KOPT-K1 (cell line): ENCODE measurements around the gene TPI1.

Source experiments
- H3K27ac ChIP-seq: fragments of 200-600 bp; sonication (generic); 2 replicates; pipeline ENCODE4 v1.5.1; 2016; ENCODE audit warnings: antibody characterized with exemption, mild to moderate bottlenecking, low read depth, low read length; ENCODE audit not compliant: poor library complexity, severe bottlenecking
- H3K36me3 ChIP-seq: fragments of 200-600 bp; sonication (generic); 2 replicates; pipeline ENCODE4 v1.5.1; 2017; ENCODE audit warnings: antibody characterized with exemption, mild to moderate bottlenecking, low read length, moderate library complexity; ENCODE audit not compliant: insufficient read depth
- H3K9me3 ChIP-seq: fragments of 200-600 bp; sonication (generic); 2 replicates; pipeline ENCODE4 v1.5.1; 2017; ENCODE audit warnings: antibody characterized with exemption, low read length, mild to moderate bottlenecking; ENCODE audit not compliant: insufficient read depth, poor library complexity, severe bottlenecking

The TPI1 gene

DNA sequence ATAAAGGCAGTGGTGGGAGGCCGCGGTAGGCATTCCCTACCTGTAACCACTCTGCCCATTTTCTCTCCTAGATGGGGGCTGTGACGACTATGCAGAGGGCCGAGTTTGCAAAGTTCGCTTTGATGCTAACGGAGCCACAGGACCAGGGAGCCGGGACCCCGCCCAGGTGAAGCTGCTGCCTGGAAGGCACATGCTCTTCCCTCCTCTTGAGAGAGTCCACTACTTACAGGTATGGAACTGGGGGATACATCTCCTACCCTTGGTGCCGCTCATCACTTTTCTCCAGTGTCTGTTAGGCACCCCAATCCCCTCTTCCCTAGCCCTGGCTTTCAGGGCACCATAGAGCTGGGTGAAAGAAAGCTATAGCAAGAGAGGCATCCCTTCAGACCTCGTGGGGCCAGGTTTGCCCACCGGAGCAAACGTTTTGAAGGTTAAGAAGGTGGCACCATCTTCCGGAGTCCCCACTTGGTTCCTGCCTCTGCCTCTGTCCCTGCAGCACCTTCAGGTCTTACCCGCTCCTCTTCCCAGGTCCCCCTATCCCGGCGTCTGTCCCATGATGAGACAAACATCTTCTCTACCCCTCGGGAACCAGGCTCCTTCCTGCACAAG lies 41.1 kb upstream of the TPI1 start:
- Histone ChIP-seq H3K27ac (no peak overlapping the region), H3K9me3 (no peaks in the 10 kb centered on the region), H3K36me3 (no peaks in the 10 kb centered on the region)

DNA sequence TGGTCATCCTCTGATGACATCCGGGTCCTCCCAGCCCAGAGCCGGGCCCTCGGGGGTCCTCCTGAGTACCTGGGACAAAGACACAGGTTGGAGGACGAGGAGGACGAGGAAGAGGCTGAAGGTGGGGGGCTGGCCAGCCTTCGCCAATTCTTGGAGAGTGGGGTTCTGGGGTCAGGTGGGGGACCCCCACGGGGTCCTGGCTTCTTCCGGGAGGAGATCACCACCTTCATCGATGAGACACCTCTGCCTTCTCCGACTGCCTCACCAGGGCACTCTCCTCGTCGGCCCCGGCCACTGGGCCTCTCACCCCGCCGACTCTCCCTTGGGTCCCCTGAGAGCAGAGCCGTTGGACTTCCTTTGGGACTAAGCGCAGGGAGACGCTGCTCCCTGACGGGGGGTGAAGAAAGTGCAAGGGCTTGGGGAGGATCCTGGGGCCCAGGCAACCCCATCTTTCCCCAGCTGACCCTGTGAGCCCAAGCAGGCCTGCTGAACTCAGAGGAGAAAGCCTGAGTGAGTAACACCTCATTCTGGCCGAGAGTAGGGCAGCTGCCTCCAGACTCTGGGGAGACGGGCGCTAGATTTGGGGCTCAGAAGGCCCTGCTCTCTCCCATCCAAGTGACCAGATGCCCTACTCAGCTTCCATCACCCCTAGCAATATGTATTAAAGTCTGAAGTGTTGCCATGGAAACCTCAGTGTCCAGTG lies 40.4 kb upstream of the TPI1 start:
- H3K27ac ChIP-seq: no peak overlapping the region
- H3K36me3 ChIP-seq: no peaks in the 10 kb centered on the region
- no peaks in the 10 kb centered on the region for H3K9me3 ChIP-seq

DNA sequence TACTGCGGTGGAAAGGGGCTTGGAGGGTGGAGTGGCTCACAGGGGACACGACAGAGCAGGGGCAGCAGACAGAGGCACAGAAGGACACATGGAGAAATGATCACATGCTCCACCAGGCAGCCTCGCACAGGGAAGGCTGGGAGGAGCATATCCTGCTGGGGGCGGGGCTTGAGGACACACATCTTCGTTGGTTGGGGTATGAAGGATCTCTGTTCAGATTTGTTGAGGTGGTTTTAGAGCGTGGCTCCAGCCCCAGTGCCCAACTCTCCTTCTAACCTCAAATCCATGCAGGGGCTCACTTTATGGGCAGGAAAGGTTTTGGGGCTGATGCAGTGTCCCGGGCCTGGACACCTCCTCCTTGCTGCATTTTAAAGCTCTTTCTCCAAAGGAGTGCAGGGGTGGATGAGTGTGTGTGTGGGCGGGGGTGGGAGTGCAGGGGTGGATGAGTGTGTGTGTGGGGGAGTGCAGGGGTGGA lies 39.9 kb upstream of the TPI1 start:
- Histone ChIP-seq H3K9me3 (no peaks in the 10 kb centered on the region), H3K36me3 (no peaks in the 10 kb centered on the region), H3K27ac (no peak overlapping the region)

- H3K36me3 ChIP-seq: no peaks in the 10 kb centered on the region
- H3K9me3 ChIP-seq: no peaks in the 10 kb centered on the region
- no peak within 1 kb of the TSS for H3K27ac ChIP-seq
Measured at GRCh38 chr12:6827982-6828780, 39.1 kb upstream of the TPI1 start, which contains the start of gene P3H3. Gene P3H3 (plus strand): TSS chr12:6828407. CDS start chr12:6828441, 34 bp downstream.

DNA sequence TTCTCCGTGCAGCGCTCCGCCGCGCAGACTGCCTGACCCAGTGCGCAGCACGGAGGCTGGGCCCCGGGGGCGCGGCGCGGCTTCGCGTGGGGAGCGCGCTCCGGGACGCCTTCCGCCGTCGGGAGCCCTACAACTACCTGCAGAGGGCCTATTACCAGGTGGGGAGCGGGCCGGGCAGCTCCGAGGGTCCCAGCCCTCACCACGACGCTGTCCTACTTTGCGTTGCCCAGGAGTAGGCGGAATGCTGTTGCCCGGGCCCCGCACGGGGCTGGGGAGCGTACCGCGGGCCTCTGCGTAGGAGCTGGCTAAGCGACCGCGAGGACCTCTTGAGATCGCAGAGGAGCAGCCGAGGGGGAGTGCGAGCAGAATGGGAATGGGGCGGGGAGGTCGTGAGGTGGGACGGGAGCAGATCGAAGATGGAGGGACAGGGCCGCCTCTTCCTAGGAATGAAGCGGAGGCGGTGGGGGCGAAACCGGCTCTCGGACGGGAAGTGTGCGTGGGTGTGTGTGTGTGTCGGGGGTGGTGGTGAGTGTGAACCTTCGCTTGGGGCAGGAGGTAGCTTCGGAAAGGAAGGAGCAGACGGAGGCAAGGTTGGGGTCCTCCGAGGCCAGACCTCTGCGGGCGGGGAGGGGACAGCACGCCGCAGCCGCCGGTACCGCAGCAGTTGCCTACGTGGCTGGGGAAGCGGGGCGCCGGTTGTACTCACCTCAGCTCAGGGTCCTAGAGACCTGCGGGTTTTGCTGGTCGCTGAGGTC lies 38.4 kb upstream of the TPI1 start:
- no peak overlapping the region for H3K27ac ChIP-seq
- H3K36me3 ChIP-seq: no peaks in the 10 kb centered on the region
- no peaks in the 10 kb centered on the region for H3K9me3 ChIP-seq

DNA sequence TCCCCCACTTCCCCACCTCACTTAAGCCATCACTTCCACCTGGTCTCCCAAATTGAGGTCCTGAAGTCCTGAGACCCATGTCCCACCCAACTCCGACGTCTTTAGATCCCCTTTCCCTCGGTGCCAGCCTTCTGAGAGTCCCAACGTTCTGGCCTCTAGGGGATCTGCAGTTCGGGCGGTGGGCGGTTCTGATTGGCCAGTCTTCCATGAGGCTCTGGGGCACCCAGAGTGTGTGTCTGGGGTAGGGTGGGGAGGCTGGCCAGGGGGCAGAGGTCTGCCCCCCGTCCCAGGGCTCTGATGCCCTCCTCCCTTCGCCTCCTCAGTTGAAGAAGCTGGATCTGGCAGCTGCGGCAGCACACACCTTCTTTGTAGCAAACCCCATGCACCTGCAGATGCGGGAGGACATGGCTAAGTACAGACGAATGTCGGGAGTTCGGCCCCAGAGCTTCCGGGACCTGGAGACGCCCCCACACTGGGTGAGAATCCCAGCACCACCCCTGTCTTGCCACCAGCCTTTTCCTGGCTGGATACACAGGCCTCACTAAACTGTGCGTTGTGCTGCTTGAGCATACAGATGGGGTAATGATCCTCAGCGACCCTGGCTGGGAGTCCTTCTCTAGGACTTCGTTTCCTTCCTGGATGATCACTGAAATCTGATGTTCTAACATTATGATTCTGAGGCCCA lies 37.7 kb upstream of the TPI1 start:
- Histone ChIP-seq H3K27ac (no peak overlapping the region), H3K9me3 (no peaks in the 10 kb centered on the region), H3K36me3 (no peaks in the 10 kb centered on the region)

- no peak overlapping the region for H3K27ac ChIP-seq
- H3K36me3 ChIP-seq: no peaks in the 10 kb centered on the region
- no peaks in the 10 kb centered on the region for H3K9me3 ChIP-seq
Measured at GRCh38 chr12:6830286-6830890, 36.9 kb upstream of the TPI1 start.

GRCh38 chr12:6830999-6831398 lies 36.3 kb upstream of the TPI1 start:
- Histone ChIP-seq H3K9me3 (no peaks in the 10 kb centered on the region), H3K36me3 (no peaks in the 10 kb centered on the region), H3K27ac (no peak overlapping the region)

GRCh38 chr12:6831450-6831995 lies 35.8 kb upstream of the TPI1 start:
- Histone ChIP-seq H3K36me3 (no peaks in the 10 kb centered on the region), H3K27ac (no peak overlapping the region), H3K9me3 (no peaks in the 10 kb centered on the region)

DNA sequence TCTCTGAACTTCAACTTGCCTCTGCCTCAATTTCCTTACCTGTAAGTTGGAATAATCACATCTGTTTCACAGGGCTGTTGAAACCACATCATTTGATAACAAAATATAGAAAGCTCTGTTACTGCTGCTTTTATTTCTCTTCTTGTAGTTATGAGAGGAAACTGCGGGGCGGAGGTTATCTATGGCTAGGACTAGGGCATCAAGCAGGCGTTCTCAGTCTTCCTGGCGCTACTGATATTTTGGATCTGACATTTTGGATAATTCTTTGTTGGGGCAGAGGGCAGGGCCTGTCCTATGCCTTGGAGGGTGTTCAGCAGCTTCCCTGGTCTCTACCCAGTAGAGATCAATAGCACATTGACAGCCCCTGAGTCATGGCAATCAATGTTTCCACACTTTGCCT lies 35.2 kb upstream of the TPI1 start:
- Histone ChIP-seq H3K9me3 (no peaks in the 10 kb centered on the region), H3K27ac (no peak overlapping the region), H3K36me3 (no peaks in the 10 kb centered on the region)

DNA sequence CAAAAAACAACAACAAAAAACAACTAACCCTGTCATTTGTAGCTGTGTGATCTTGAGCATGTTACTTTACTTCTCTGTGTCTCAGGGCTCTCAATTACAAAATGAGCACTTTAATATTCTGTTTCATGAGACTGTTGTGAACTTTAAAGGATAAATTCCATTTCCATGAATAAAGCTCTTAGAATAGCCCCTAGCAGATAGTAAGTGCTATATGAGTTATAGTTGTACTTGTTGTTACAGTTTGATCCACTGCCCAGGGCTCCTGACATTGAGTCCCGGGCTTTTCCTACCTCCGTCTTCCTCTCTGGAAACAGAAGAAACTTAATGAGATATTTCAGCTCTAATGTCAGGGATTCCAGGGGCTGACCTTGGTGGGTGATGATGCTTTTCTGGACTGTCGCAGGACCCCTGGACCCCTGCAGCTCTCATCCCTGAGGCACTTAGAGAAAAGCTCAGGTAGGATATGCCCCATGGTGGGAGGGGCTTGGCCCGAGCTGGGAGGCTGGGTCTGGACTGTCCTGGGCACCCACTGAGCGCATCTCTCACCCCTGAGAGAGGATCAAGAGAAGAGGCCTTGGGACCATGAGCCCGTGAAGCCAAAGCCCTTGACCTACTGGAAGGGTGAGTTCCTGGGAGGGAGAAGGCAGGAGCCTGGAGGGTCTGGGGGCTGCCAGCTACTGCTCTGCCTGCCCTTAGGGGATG lies 34.0 kb upstream of the TPI1 start:
- Histone ChIP-seq H3K27ac (no peak overlapping the region), H3K36me3 (no peaks in the 10 kb centered on the region), H3K9me3 (no peaks in the 10 kb centered on the region)

DNA sequence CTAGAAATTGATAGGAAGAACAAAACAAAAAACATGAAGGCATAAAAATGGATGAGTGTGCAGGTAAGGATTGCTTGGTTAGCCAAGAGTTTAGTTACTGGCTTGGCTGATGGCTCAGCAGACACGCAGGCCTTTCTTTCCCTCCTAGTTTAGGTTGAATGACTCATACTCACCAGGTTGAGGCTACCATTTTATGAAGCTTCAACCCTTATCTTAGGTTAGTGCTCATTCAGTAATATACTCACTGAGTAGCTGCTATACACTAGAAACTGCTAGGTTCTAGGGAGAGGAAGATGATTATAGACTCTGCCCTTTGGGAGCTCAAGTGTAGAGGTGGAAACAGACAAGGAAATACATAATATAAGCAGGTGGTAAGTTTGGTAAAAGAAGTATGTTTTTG lies 33.1 kb upstream of the TPI1 start:
- Histone ChIP-seq H3K36me3 (no peaks in the 10 kb centered on the region), H3K9me3 (no peaks in the 10 kb centered on the region), H3K27ac (no peak overlapping the region)

GRCh38 chr12:6834873-6835272 lies 32.5 kb upstream of the TPI1 start:
- Histone ChIP-seq H3K36me3 (no peaks in the 10 kb centered on the region), H3K27ac (no peak overlapping the region), H3K9me3 (no peaks in the 10 kb centered on the region)
